ENCODE measurements around the gene CNRIP1.

CNRIP1 gene

GRCh38 chr2:68363721-68364120 lies 44.0 kb upstream of the CNRIP1 start:
- H3K4me3 ChIP-seq (replicated peaks; ENCODE audit: low read depth, low read length), result no peak overlapping the region
- DNase-seq (ENCODE audit: low read depth), result no peak
- TF ChIP-seq, protein P1, sequence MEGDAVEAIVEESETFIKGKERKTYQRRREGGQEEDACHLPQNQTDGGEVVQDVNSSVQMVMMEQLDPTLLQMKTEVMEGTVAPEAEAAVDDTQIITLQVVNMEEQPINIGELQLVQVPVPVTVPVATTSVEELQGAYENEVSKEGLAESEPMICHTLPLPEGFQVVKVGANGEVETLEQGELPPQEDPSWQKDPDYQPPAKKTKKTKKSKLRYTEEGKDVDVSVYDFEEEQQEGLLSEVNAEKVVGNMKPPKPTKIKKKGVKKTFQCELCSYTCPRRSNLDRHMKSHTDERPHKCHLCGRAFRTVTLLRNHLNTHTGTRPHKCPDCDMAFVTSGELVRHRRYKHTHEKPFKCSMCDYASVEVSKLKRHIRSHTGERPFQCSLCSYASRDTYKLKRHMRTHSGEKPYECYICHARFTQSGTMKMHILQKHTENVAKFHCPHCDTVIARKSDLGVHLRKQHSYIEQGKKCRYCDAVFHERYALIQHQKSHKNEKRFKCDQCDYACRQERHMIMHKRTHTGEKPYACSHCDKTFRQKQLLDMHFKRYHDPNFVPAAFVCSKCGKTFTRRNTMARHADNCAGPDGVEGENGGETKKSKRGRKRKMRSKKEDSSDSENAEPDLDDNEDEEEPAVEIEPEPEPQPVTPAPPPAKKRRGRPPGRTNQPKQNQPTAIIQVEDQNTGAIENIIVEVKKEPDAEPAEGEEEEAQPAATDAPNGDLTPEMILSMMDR (IDR thresholded peaks at IDR 0.05; ENCODE audit: low read length, missing control alignments), result no peak

GRCh38 chr2:68362749-68363148 lies 43.0 kb upstream of the CNRIP1 start:
- TF ChIP-seq, protein P1 (IDR thresholded peaks at IDR 0.05; ENCODE audit: low read length, missing control alignments), result no peak
- no peak overlapping the region for H3K4me3 ChIP-seq (replicated peaks; ENCODE audit: low read depth, low read length)
- no peak for DNase-seq (ENCODE audit: low read depth)

GRCh38 chr2:68362069-68362468 lies 42.3 kb upstream of the CNRIP1 start:
- TF ChIP-seq, protein P1 (IDR thresholded peaks at IDR 0.05; ENCODE audit: low read length, missing control alignments), result peak; percentile 72
- H3K4me3 ChIP-seq (replicated peaks; ENCODE audit: low read depth, low read length), result no peak overlapping the region
- DNase-seq (ENCODE audit: low read depth), result peak; percentile 74

DNA sequence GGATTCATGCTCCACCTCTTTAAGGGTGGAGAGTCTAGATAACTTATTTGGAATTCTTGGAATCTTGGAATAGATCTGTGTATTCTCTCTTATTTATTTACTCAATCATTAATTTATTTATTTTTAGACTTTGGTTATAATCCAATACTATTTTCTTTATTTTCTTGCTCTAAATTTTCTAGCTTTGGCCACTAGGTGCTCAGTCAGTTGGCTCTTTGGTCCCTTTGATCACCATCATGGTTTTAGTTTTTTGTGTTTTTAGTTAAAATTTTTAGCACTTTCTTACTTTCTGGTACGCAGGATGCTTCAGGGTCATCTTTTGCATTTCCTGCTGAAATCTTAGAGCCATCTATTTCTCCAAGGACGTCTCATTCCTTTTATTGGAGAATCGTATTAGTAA lies 40.1 kb upstream of the CNRIP1 start:
- no peak overlapping the region for H3K4me3 ChIP-seq (replicated peaks; ENCODE audit: low read depth, low read length)
- TF ChIP-seq, protein P1 (IDR thresholded peaks at IDR 0.05; ENCODE audit: low read length, missing control alignments), result peak; percentile 17
- DNase-seq (ENCODE audit: low read depth), result no peak

GRCh38 chr2:68357605-68358337 lies 38.0 kb upstream of the CNRIP1 start:
- TF ChIP-seq, protein P1 (IDR thresholded peaks at IDR 0.05; ENCODE audit: low read length, missing control alignments), result peak; percentile 74
- no peak overlapping the region for H3K4me3 ChIP-seq (replicated peaks; ENCODE audit: low read depth, low read length)
- DNase-seq (ENCODE audit: low read depth), result peak; percentile 70

GRCh38 chr2:68356599-68357239 lies 37.0 kb upstream of the CNRIP1 start:
- no peak for DNase-seq (ENCODE audit: low read depth)
- TF ChIP-seq, protein P1 (IDR thresholded peaks at IDR 0.05; ENCODE audit: low read length, missing control alignments), result no peak
- no peak overlapping the region for H3K4me3 ChIP-seq (replicated peaks; ENCODE audit: low read depth, low read length)

Data from fibroblast of pulmonary artery (primary cell).